HEK293 (cell line): ENCODE data around the gene RPL35.

ENCODE experiments used
- CTCF ChIA-PET: fragments of 350-600 bp; formaldehyde crosslinking; extraction: SDS; loops from one replicate; lab custom pipeline; 2021; ENCODE audit warnings: antibody characterized with exemption; lab: Yijun Ruan, JAX
- POLR2A ChIA-PET: fragments of 300-600 bp; formaldehyde crosslinking; extraction: SDS; loops from one replicate; lab custom pipeline; 2020; ENCODE audit warnings: antibody characterized with exemption, inconsistent platforms; lab: Yijun Ruan, JAX
- H3K27ac ChIP-seq: fragments of 200-500 bp; sonication (Bioruptor generic); 2 replicates; pipeline ENCODE4 v1.5.1; 2014; ENCODE audit warnings: low read depth, low read length, control low read depth, inconsistent platforms; ENCODE audit errors: extremely low read depth
- H3K36me3 ChIP-seq, 2 experiments: fragments of 200-500 bp in 1 of 2; sonication (Bioruptor generic) in 1 of 2; 1 replicate in 1 of 2; 2 replicates in 1 of 2; pipeline ENCODE4 v1.5.1; 2014 to 2017; ENCODE audit warnings: inconsistent platforms in 2 of 2, low read length in 2 of 2; ENCODE audit not compliant: control insufficient read depth in 2 of 2, insufficient read depth in 1 of 2
- H3K4me1 ChIP-seq: fragments of 200-500 bp; sonication (Bioruptor generic); 2 replicates; pipeline ENCODE4 v1.5.1; 2014; ENCODE audit warnings: mild to moderate bottlenecking, low read length, inconsistent platforms; ENCODE audit not compliant: control insufficient read depth, insufficient read depth
- H3K4me3 ChIP-seq: 2 replicates; pipeline ENCODE4 v1.5.1; 2011; ENCODE audit warnings: low read depth, mild to moderate bottlenecking, control low read depth, low read length, moderate library complexity
- H3K9me3 ChIP-seq: fragments of 200-500 bp; sonication (Bioruptor generic); 2 replicates; pipeline ENCODE4 v1.5.1; 2014; ENCODE audit warnings: low read depth, low read length, inconsistent platforms; ENCODE audit not compliant: control insufficient read depth, insufficient read depth
- BCL11B ChIP-seq: fragments of 450-650 bp; formaldehyde crosslinking; IDR thresholded peaks from 2 replicates; pipeline ENCODE4 v1.5.1; 2016; ENCODE audit warnings: low read depth, missing biosample characterization, missing genetic modification characterization
- MZF1 ChIP-seq: fragments of 450-650 bp; formaldehyde crosslinking; IDR thresholded peaks from 2 replicates; pipeline ENCODE4 v1.5.1; 2017; ENCODE audit warnings: missing biosample characterization, missing genetic modification characterization, borderline replicate concordance
- SP3 ChIP-seq: fragments of 450-650 bp; formaldehyde crosslinking; IDR thresholded peaks from 2 replicates; pipeline ENCODE4 v1.5.1; 2016; ENCODE audit warnings: missing biosample characterization, missing genetic modification characterization
- YY1 ChIP-seq: fragments of 450-650 bp; formaldehyde crosslinking; IDR thresholded peaks from 2 replicates; pipeline ENCODE4 v1.5.1; 2018; ENCODE audit warnings: missing biosample characterization, missing genetic modification characterization
- ZNF596 ChIP-seq: fragments of 450-650 bp; IDR thresholded peaks from 2 replicates; pipeline ENCODE4 v1.5.0; 2018; ENCODE audit warnings: missing biosample characterization, mild to moderate bottlenecking, missing genetic modification characterization, moderate library complexity

Gene RPL35

DNA sequence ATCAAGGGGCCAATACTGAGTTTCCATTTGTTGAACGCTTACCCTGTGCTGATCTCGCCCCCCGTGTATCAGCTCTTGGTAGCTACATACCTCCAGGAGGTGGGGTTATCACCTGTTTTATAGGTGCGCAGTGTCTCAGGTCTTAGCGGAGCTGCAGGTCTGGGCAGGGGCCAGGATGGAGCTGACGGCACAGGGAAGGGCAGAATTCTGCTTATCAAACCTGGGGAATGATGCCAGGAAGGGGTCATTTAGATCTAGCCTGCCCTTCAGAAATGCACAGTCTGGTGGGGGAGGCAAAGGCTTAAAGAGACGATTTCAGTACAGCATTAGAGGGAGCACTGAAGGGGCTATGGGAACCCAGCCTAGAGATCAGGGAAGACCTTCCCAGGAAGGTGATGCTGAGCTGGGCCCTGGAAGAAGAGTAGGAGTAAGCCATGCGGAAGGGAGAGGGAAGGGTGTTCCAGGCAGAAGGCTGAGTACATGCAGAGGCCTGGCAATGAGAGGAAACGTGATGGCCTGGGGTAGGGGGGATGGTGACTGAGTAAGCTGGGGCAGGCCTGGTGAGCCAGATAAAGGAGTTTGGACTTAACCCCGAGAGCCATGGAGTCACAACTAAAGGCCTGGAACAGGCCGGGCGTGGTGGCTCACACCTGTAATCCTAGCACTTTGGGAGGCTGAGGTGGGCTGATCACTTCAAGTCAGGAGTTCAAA is 53.4 kb downstream of the RPL35 start:
- no peaks in the 10 kb centered on the region for H3K36me3 ChIP-seq
- H3K27ac ChIP-seq: no peak overlapping the region
- POLR2A ChIA-PET: interaction anchor here (1.5 kb wide), 1 partner anchor 9 kb away, joined by 5 read pairs; no protein-coding TSS in a partner anchor
- H3K4me3 ChIP-seq: no peak overlapping the region
- CTCF ChIA-PET: interaction anchor here (1.7 to 10.0 kb wide), 2 partner anchors 13 to 34 kb away, joined by 10 to 97 read pairs; partner anchors contain the start of genes NR6A1 and OLFML2A
- no peak for TF ChIP-seq ZNF596 (tag by site-specific recombination)
- TF ChIP-seq BCL11B (tag by site-specific recombination): no peak
- TF ChIP-seq MZF1 (tag by site-specific recombination): no peak
- no peak for TF ChIP-seq YY1 (tag by site-specific recombination)
- TF ChIP-seq SP3 (tag by site-specific recombination): no peak
- H3K9me3 ChIP-seq: no peaks in the 10 kb centered on the region
- 0 out of 2 replicates have a peak, but pooled peaks cover 3% of the 10 kb centered on the region for H3K4me1 ChIP-seq
